A549 (cell line): ENCODE results near the gene GBP4.

ENCODE experiments used
- CHD2 ChIP-seq: fragments of 150-350 bp; IDR thresholded peaks from 2 replicates; pipeline ENCODE4 v1.6.1; 2014; ENCODE audit warnings: low read length; ENCODE audit not compliant: partially characterized antibody
- CTCF ChIP-seq: fragments of >200 bp; sonication (Bioruptor Twin); formaldehyde crosslinking; IDR thresholded peaks from 3 replicates; pipeline ENCODE4 v1.5.1; 2016
- EP300 ChIP-seq, 2 experiments: fragments of >200 bp; sonication (Bioruptor Twin); formaldehyde crosslinking; IDR thresholded peaks; 2 replicates in 1 of 2; 3 replicates in 1 of 2; pipeline ENCODE4 v1.6.1; 2016 to 2017
- ESRRA ChIP-seq: fragments of 150-350 bp; IDR thresholded peaks from 2 replicates; pipeline ENCODE4 v1.6.1; 2014; ENCODE audit warnings: mild to moderate bottlenecking, low read length, borderline replicate concordance
- HOXA7 ChIP-seq: fragments of 250-450 bp; sonication (Bioruptor Pico); IDR thresholded peaks from 2 replicates; pipeline ENCODE4 v1.5.0; 2020; ENCODE audit warnings: mild to moderate bottlenecking, moderate library complexity
- JUN ChIP-seq, 2 experiments: fragments of >200 bp; sonication (Bioruptor Twin); formaldehyde crosslinking; IDR thresholded peaks; 2 replicates in 1 of 2; 3 replicates in 1 of 2; pipeline ENCODE4 v1.6.1; 2016 to 2017
- MAX ChIP-seq: IDR thresholded peaks from 2 replicates; pipeline ENCODE4 v1.6.1; 2012
- MAZ ChIP-seq: fragments of 150-350 bp; IDR thresholded peaks from 2 replicates; pipeline ENCODE4 v1.6.1; 2014; ENCODE audit warnings: antibody characterized with exemption, low read depth, low read length, borderline replicate concordance
- MYC ChIP-seq: IDR thresholded peaks from 2 replicates; pipeline ENCODE4 v1.6.1; 2012; ENCODE audit warnings: mild to moderate bottlenecking, inconsistent platforms, low read length, improper control_type of control experiment, borderline replicate concordance
- PHF8 ChIP-seq: fragments of 200-600 bp; sonication (generic); IDR thresholded peaks from 2 replicates; pipeline ENCODE4 v1.6.1; 2016; ENCODE audit warnings: low read depth, mild to moderate bottlenecking, antibody characterized with exemption, moderate library complexity, borderline replicate concordance
- RAD21 ChIP-seq, 2 experiments: fragments of >200 bp in 1 of 2; sonication (Bioruptor Twin) in 1 of 2; formaldehyde crosslinking in 1 of 2; IDR thresholded peaks in 1 of 2; conservative IDR thresholded peaks in 1 of 2; 2 replicates in 1 of 2; 3 replicates in 1 of 2; pipeline ENCODE4 v1.6.1; 2012 to 2018; ENCODE audit warnings: inconsistent platforms in 1 of 2
- RCOR1 ChIP-seq: fragments of 150-350 bp; IDR thresholded peaks from 2 replicates; pipeline ENCODE4 v1.6.1; 2014; ENCODE audit warnings: antibody characterized with exemption, low read length, low read depth
- RFX5 ChIP-seq: fragments of 450-650 bp; IDR thresholded peaks from 2 replicates; pipeline ENCODE4 v1.7.1; 2014; ENCODE audit warnings: antibody characterized with exemption, mild to moderate bottlenecking, moderate library complexity
- SREBF2 ChIP-seq: fragments of 450-650 bp; IDR thresholded peaks from 2 replicates; pipeline ENCODE4 v1.6.1; 2014; ENCODE audit warnings: mild to moderate bottlenecking, moderate library complexity

GRCh38 chr1:89198491-89199072 lies at the start of gene GBP4:
- TF ChIP-seq CTCF (no peak), EP300 (IDR thresholded peaks at IDR 0.05) (no peak), RAD21 (conservative IDR thresholded peaks at IDR 0.05 in 1 of 2, IDR thresholded peaks at IDR 0.05 in 1 of 2) (no peak), MAX (no peak), PHF8 (no peak), CHD2 (no peak), JUN (IDR thresholded peaks at IDR 0.05) (no peak), ESRRA (no peak), RFX5 (no peak), MYC (no peak), MAZ (no peak), SREBF2 (no peak), HOXA7 (CRISPR knock-in tag) (no peak), RCOR1 (no peak)
